ENCODE measurements around the gene STK32C. TPM values are rescaled to one million over a fixed set of nuclear protein-coding genes. Genes with fewer than 3 reads are reported as not detected.

The STK32C gene
- total RNA-seq, 1 experiment from 2014 or later: 16.5 TPM

GRCh38 chr10:132202070-132202970, 105.4 kb downstream of the STK32C start:
- Histone ChIP-seq H3K36me3 (ENCODE audit: insufficient read depth, low read length, poor library complexity, severe bottlenecking) (no peaks in the 10 kb centered on the region), H3K27me3 (replicated peaks; ENCODE audit: insufficient read depth, low read depth, low read length, poor library complexity) (no peaks in the 10 kb centered on the region), H3K4me3 (ENCODE audit: low read depth, low read length, poor library complexity, severe bottlenecking) (no peak overlapping the region), H3K9me3 (ENCODE audit: low read depth, low read length, poor library complexity, severe bottlenecking) (no peaks in the 10 kb centered on the region), H3K27ac (ENCODE audit: low read depth, low read length, poor library complexity, severe bottlenecking) (no peak overlapping the region), H3K4me1 (ENCODE audit: insufficient read depth, low read length, poor library complexity, severe bottlenecking) (no peaks in the 10 kb centered on the region)
- ChIA-PET CTCF (no interaction called here), POLR2A (ENCODE audit: low non-redundant PET) (no interaction called here)
- no peak for DNase-seq (ENCODE audit: low spot score)
- BruUV-seq (replicated peaks): no TSS peak
- intact Hi-C loops (cut with micrococcal nuclease; ENCODE audit: unreplicated experiment): no loop called here
- TF ChIP-seq EZH2 (IDR thresholded peaks at IDR 0.05; ENCODE audit: borderline replicate concordance, low read depth, low read length, poor library complexity, severe bottlenecking) (no peak), CTCF (conservative IDR thresholded peaks at IDR 0.05; ENCODE audit: low read depth, low read length) (no peak)

GRCh38 chr10:132201111-132201969, 106.4 kb downstream of the STK32C start:
- no peak for DNase-seq (ENCODE audit: low spot score)
- Histone ChIP-seq H3K27ac (ENCODE audit: low read depth, low read length, poor library complexity, severe bottlenecking) (no peak overlapping the region), H3K36me3 (ENCODE audit: insufficient read depth, low read length, poor library complexity, severe bottlenecking) (no peaks in the 10 kb centered on the region), H3K4me1 (ENCODE audit: insufficient read depth, low read length, poor library complexity, severe bottlenecking) (no peaks in the 10 kb centered on the region), H3K27me3 (replicated peaks; ENCODE audit: insufficient read depth, low read depth, low read length, poor library complexity) (no peaks in the 10 kb centered on the region), H3K4me3 (ENCODE audit: low read depth, low read length, poor library complexity, severe bottlenecking) (no peak overlapping the region), H3K9me3 (ENCODE audit: low read depth, low read length, poor library complexity, severe bottlenecking) (no peaks in the 10 kb centered on the region)
- CTCF ChIA-PET: no interaction called here
- POLR2A ChIA-PET (ENCODE audit: low non-redundant PET): no interaction called here
- no TSS peak for BruUV-seq (replicated peaks)
- intact Hi-C loops (cut with micrococcal nuclease; ENCODE audit: unreplicated experiment): no loop called here
- TF ChIP-seq EZH2 (IDR thresholded peaks at IDR 0.05; ENCODE audit: borderline replicate concordance, low read depth, low read length, poor library complexity, severe bottlenecking): no peak
- no peak for TF ChIP-seq CTCF (conservative IDR thresholded peaks at IDR 0.05; ENCODE audit: low read depth, low read length)

- H3K4me1 ChIP-seq (ENCODE audit: insufficient read depth, low read length, poor library complexity, severe bottlenecking): no peaks in the 10 kb centered on the region
- intact Hi-C loops (cut with micrococcal nuclease; ENCODE audit: unreplicated experiment): no loop called here
- DNase-seq (ENCODE audit: low spot score): no peak
- H3K4me3 ChIP-seq (ENCODE audit: low read depth, low read length, poor library complexity, severe bottlenecking): no peak overlapping the region
- POLR2A ChIA-PET (ENCODE audit: low non-redundant PET): no interaction called here
- TF ChIP-seq CTCF (conservative IDR thresholded peaks at IDR 0.05; ENCODE audit: low read depth, low read length): no peak
- no peak for TF ChIP-seq EZH2 (IDR thresholded peaks at IDR 0.05; ENCODE audit: borderline replicate concordance, low read depth, low read length, poor library complexity, severe bottlenecking)
- no TSS peak for BruUV-seq (replicated peaks)
- no peak overlapping the region for H3K27ac ChIP-seq (ENCODE audit: low read depth, low read length, poor library complexity, severe bottlenecking)
- CTCF ChIA-PET: no interaction called here
- H3K36me3 ChIP-seq (ENCODE audit: insufficient read depth, low read length, poor library complexity, severe bottlenecking): no peaks in the 10 kb centered on the region
- H3K27me3 ChIP-seq (replicated peaks; ENCODE audit: insufficient read depth, low read depth, low read length, poor library complexity): no peaks in the 10 kb centered on the region
- H3K9me3 ChIP-seq (ENCODE audit: low read depth, low read length, poor library complexity, severe bottlenecking): no peaks in the 10 kb centered on the region
Observed at GRCh38 chr10:132200344-132201110, 107.2 kb downstream of the STK32C start.

Data from A673 (cell line).